Vein endothelial cell (primary cell): Measurements from ENCODE around the gene C19orf81. TPM values are rescaled to one million over a fixed set of nuclear protein-coding genes. Genes with fewer than 3 reads are reported as not detected.

Experiments
- total RNA-seq: library from RNA; depleted of rRNA; stranded (reverse); fragments of >200 nt; gene quantifications from 2 replicates; pipeline ENCODE4 v1.2.3, GENCODE V29; 2012

C19orf81 gene
- total RNA-seq = not detected in 2 replicates

GRCh38 chr19:50649433-50650391, at the start of gene C19orf81:
Gene C19orf81 (plus strand): TSS chr19:50649445. CDS start chr19:50649445, 0 bp downstream.

GRCh38 chr19:50639121-50640112, 9.8 kb upstream of the C19orf81 start, which contains the start of gene SYT3:
Gene SYT3 (minus strand): TSS chr19:50639881. CDS start chr19:50637411, 2,470 bp downstream.

Other genes starting within 250 kb of the C19orf81 start
- not detected in 2 replicates for gene SPIB, start 230.5 kb upstream of the C19orf81 start, total RNA-seq
- gene MYBPC2, start 216.6 kb upstream of the C19orf81 start, total RNA-seq = not detected in 2 replicates
- gene EMC10, start 172.9 kb upstream of the C19orf81 start, total RNA-seq = 64.8 and 72.5 TPM in 2 replicates
- gene GARIN5A, start 172.6 kb upstream of the C19orf81 start, total RNA-seq = 0.19 TPM in 1 of 2 replicates, not detected in the other
- 13.3 and 20.3 TPM in 2 replicates for gene JOSD2, start 138.3 kb upstream of the C19orf81 start, total RNA-seq
- not detected in 2 replicates for gene ASPDH, start 135.5 kb upstream of the C19orf81 start, total RNA-seq
- gene LRRC4B, start 81.0 kb upstream of the C19orf81 start, total RNA-seq = not detected in 2 replicates
- gene SYT3, start 9.6 kb upstream of the C19orf81 start, total RNA-seq = not detected in 2 replicates
- 0.57 and 0.98 TPM in 2 replicates for gene SHANK1, start 70.4 kb downstream of the C19orf81 start, total RNA-seq
- gene CLEC11A, start 73.9 kb downstream of the C19orf81 start, total RNA-seq = 3.9 and 4.7 TPM in 2 replicates
- not detected in 2 replicates for gene GPR32, start 121.0 kb downstream of the C19orf81 start, total RNA-seq
- gene ACP4, start 141.0 kb downstream of the C19orf81 start, total RNA-seq = not detected in 2 replicates
- gene KLK1, start 174.3 kb downstream of the C19orf81 start, total RNA-seq = not detected in 2 replicates
- not detected in 2 replicates for gene KLK15, start 184.1 kb downstream of the C19orf81 start, total RNA-seq
- not detected in 2 replicates for gene KLK3, start 205.5 kb downstream of the C19orf81 start, total RNA-seq
- gene KLK2, start 224.0 kb downstream of the C19orf81 start, total RNA-seq = not detected in 2 replicates